Panc1 (cell line): Measurements from ENCODE around the gene GTSE1. TPM values are rescaled to one million over a fixed set of nuclear protein-coding genes. Genes with fewer than 3 reads are reported as not detected.

Experiments
- ATAC-seq: fragments of 200-7000 bp; cut with Tn5 transposase; 2 replicates; pipeline ENCODE4 v1.9.1; 2020; ENCODE audit warnings: mild to moderate bottlenecking, moderate library complexity
- BruUV-seq: library from RNA; stranded (reverse); fragments of 400-500 nt; replicated peaks from 2 replicates; lab custom pipeline; 2021; lab: Mats Ljungman, UMichigan
- CTCF ChIA-PET: fragments of 300-600 bp; sonication (Branson Sonifier 250); formaldehyde crosslinking; loops from one replicate; lab custom pipeline; 2022; ENCODE audit warnings: antibody characterized with exemption; lab: Charles Lee
- POLR2A ChIA-PET: fragments of 300-600 bp; sonication (Branson Sonifier 250); formaldehyde crosslinking; loops from one replicate; lab custom pipeline; 2022; ENCODE audit warnings: antibody characterized with exemption; lab: Charles Lee
- DNase-seq: peaks from one replicate; pipeline ENCODE4 v3.0.0-alpha.2; 2010; ENCODE audit warnings: low read depth, low spot score
- H3K27ac ChIP-seq: 2 replicates; pipeline ENCODE4 v1.5.1; 2011; ENCODE audit warnings: mild to moderate bottlenecking, low read length, inconsistent platforms
- H3K27me3 ChIP-seq: fragments of 200-500 bp; sonication (Bioruptor generic); 2 replicates; pipeline ENCODE4 v1.6.0; 2014; ENCODE audit warnings: low read length, inconsistent platforms; ENCODE audit not compliant: control insufficient read depth, insufficient read depth
- H3K36me3 ChIP-seq: fragments of 200-500 bp; sonication (Bioruptor generic); 2 replicates; pipeline ENCODE4 v1.5.1; 2014; ENCODE audit warnings: inconsistent platforms, mild to moderate bottlenecking, low read length, moderate library complexity; ENCODE audit not compliant: control insufficient read depth, insufficient read depth
- H3K4me1 ChIP-seq: 2 replicates; pipeline ENCODE4 v1.5.1; 2011; ENCODE audit warnings: inconsistent platforms, mild to moderate bottlenecking, low read length, moderate library complexity; ENCODE audit not compliant: control insufficient read depth, insufficient read depth
- H3K4me3 ChIP-seq, 2 experiments: 2 replicates each; pipeline ENCODE4 v1.5.1; 2011 to 2012; ENCODE audit warnings: low read depth in 2 of 2, low read length in 2 of 2, mild to moderate bottlenecking in 2 of 2, inconsistent platforms in 1 of 2, moderate library complexity in 1 of 2
- H3K9me3 ChIP-seq: fragments of 200-500 bp; sonication (Bioruptor generic); 2 replicates; pipeline ENCODE4 v1.5.1; 2014; ENCODE audit warnings: low read depth, mild to moderate bottlenecking, inconsistent platforms, low read length, moderate library complexity; ENCODE audit not compliant: control insufficient read depth, insufficient read depth
- POLR2AphosphoS5 ChIP-seq: IDR thresholded peaks from 2 replicates; pipeline ENCODE4 v1.6.1; 2012; ENCODE audit warnings: mild to moderate bottlenecking, low read depth, low read length, moderate library complexity
- SIN3A ChIP-seq: IDR thresholded peaks from 2 replicates; pipeline ENCODE4 v1.6.1; 2012; ENCODE audit warnings: low read depth, mild to moderate bottlenecking, low read length, moderate library complexity, borderline replicate concordance; ENCODE audit not compliant: insufficient read depth
- TCF7L2 ChIP-seq: IDR thresholded peaks from 2 replicates; pipeline ENCODE4 v1.6.1; 2011; ENCODE audit warnings: mild to moderate bottlenecking, low read depth, low read length, inconsistent platforms
- in situ Hi-C: cut with HindIII; loops from 2 replicates; pipeline ENCODE4 v1.10.0; 2016; ENCODE audit warnings: low sequenced_read_pairs, low pct_unique_long_range_greater_than_20kb
- intact Hi-C: fragments of 100-400 bp; cut with micrococcal nuclease; formaldehyde crosslinking; loops from one replicate; pipeline ENCODE4 v1.10.0; 2022; ENCODE audit not compliant: unreplicated experiment
- total RNA-seq: library from RNA; stranded (reverse); gene quantifications from one replicate; pipeline ENCODE4 v1.2.1, GENCODE V29; 2021; ENCODE audit not compliant: unreplicated experiment
- TF ChIP-seq, protein P1 (sequence below): fragments of 450-650 bp; IDR thresholded peaks from 2 replicates; pipeline ENCODE4 v1.5.1; 2017; ENCODE audit warnings: mild to moderate bottlenecking
- TF ChIP-seq, protein P2 (sequence below), 2 experiments: IDR thresholded peaks; 2 replicates each; pipeline ENCODE4 v1.6.1; 2011 to 2012; ENCODE audit warnings: low read depth in 2 of 2, control low read depth in 1 of 2, low read length in 1 of 2, mild to moderate bottlenecking in 1 of 2, moderate library complexity in 1 of 2; ENCODE audit not compliant: insufficient read depth in 1 of 2

GTSE1 gene
- total RNA-seq, 1 experiment from 2014 or later, result 36.2 TPM

DNA sequence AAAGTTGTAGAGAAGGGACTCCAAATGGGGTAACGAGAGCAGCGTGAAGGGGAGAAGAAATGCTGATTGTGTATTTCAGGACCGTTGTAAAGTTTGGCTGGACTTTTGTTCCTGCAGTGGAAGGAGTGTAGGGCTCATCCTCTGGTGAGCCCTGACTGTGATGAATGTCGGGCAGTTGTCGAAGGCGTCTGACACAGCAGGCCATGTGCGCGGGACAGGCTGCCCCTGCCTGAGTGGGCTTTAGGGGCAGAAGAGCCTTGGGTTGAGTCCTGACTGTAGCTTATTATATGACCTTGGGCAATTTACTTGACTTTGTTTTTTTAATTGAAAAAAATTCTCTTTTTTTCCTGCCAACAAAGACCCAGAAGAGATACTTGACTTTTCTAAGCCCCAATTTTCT lies 42.0 kb downstream of the GTSE1 start:
- Histone ChIP-seq H3K9me3 (no peaks in the 10 kb centered on the region), H3K36me3 (peaks cover 7% of the 10 kb centered on the region), H3K27ac (no peak overlapping the region), H3K4me3 (no peak overlapping the region), H3K27me3 (no peaks in the 10 kb centered on the region), H3K4me1 (no peaks in the 10 kb centered on the region; the same call in 1 of the 2 replicates)
- BruUV-seq, result TSS peak; percentile 53
- DNase-seq (no peak), ATAC-seq (no peak)
- TF ChIP-seq SIN3A, result no peak
- no peak for TF ChIP-seq POLR2AphosphoS5
- TF ChIP-seq, protein P1, sequence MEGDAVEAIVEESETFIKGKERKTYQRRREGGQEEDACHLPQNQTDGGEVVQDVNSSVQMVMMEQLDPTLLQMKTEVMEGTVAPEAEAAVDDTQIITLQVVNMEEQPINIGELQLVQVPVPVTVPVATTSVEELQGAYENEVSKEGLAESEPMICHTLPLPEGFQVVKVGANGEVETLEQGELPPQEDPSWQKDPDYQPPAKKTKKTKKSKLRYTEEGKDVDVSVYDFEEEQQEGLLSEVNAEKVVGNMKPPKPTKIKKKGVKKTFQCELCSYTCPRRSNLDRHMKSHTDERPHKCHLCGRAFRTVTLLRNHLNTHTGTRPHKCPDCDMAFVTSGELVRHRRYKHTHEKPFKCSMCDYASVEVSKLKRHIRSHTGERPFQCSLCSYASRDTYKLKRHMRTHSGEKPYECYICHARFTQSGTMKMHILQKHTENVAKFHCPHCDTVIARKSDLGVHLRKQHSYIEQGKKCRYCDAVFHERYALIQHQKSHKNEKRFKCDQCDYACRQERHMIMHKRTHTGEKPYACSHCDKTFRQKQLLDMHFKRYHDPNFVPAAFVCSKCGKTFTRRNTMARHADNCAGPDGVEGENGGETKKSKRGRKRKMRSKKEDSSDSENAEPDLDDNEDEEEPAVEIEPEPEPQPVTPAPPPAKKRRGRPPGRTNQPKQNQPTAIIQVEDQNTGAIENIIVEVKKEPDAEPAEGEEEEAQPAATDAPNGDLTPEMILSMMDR, result no peak
- TF ChIP-seq, protein P2, sequence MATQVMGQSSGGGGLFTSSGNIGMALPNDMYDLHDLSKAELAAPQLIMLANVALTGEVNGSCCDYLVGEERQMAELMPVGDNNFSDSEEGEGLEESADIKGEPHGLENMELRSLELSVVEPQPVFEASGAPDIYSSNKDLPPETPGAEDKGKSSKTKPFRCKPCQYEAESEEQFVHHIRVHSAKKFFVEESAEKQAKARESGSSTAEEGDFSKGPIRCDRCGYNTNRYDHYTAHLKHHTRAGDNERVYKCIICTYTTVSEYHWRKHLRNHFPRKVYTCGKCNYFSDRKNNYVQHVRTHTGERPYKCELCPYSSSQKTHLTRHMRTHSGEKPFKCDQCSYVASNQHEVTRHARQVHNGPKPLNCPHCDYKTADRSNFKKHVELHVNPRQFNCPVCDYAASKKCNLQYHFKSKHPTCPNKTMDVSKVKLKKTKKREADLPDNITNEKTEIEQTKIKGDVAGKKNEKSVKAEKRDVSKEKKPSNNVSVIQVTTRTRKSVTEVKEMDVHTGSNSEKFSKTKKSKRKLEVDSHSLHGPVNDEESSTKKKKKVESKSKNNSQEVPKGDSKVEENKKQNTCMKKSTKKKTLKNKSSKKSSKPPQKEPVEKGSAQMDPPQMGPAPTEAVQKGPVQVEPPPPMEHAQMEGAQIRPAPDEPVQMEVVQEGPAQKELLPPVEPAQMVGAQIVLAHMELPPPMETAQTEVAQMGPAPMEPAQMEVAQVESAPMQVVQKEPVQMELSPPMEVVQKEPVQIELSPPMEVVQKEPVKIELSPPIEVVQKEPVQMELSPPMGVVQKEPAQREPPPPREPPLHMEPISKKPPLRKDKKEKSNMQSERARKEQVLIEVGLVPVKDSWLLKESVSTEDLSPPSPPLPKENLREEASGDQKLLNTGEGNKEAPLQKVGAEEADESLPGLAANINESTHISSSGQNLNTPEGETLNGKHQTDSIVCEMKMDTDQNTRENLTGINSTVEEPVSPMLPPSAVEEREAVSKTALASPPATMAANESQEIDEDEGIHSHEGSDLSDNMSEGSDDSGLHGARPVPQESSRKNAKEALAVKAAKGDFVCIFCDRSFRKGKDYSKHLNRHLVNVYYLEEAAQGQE (IDR thresholded peaks at IDR 0.05; ENCODE audit: insufficient read depth in 1 of 2, low read depth in 2 of 2, low read length in 1 of 2), result no peak
- no peak for TF ChIP-seq TCF7L2
- intact Hi-C loops (no loop called here), in situ Hi-C loops (no loop called here)
- ChIA-PET POLR2A (interaction anchor here (0.6 kb wide), 1 partner anchor 26 kb away, joined by 13 read pairs; no protein-coding TSS in a partner anchor), CTCF (no interaction called here)

DNA sequence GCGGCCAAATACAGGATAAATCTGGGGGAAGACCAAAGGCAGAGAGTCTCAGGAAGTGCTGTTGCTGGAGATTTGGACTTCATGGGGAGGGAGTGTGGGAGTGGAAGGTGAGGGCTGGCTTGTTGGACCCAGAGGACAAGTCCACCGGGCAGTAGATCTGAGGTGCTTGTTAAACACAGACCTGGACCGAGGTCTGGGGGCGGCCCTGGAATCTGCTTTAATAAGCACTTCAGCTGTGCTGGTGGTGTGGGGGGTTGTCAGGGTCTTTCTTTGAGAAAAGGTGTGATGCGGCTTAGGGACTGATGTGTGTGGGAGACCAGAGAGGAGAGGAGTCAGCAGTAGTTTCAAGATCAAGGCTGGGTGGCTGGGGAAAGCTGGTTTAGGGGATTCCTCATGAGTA lies 43.3 kb downstream of the GTSE1 start:
- intact Hi-C loops (no loop called here), in situ Hi-C loops (no loop called here)
- no peak for ATAC-seq

More for the DNA sequence above, 43.3 kb downstream of the GTSE1 start:
- Histone ChIP-seq H3K4me3 (no peak overlapping the region), H3K27me3 (no peaks in the 10 kb centered on the region), H3K36me3 (peaks cover 7% of the 10 kb centered on the region), H3K27ac (no peak overlapping the region), H3K9me3 (no peaks in the 10 kb centered on the region), H3K4me1 (no peaks in the 10 kb centered on the region; the same call in 1 of the 2 replicates)
- DNase-seq, result no peak
- TF ChIP-seq, protein P2 (IDR thresholded peaks at IDR 0.05; ENCODE audit: insufficient read depth in 1 of 2, low read depth in 2 of 2, low read length in 1 of 2), result no peak
- TF ChIP-seq, protein P1, result no peak
- TF ChIP-seq SIN3A (no peak), TCF7L2 (no peak), POLR2AphosphoS5 (no peak)
- CTCF ChIA-PET, result no interaction called here
- BruUV-seq, result no TSS peak
- POLR2A ChIA-PET, result no interaction called here
